ENCODE data around the gene TCAF1. TPM values are rescaled to one million over a fixed set of nuclear protein-coding genes. Genes with fewer than 3 reads are reported as not detected.
"Not testable (repeated sequence)": the region's sequence is repeated elsewhere in the genome, so short reads cannot be mapped to it uniquely, and the experiment has no call there.

The TCAF1 gene
- total RNA-seq, 2 donors from 2014 or later = 28.4 to 28.6 TPM

- no peaks in the 10 kb centered on the region for H3K36me3 ChIP-seq
- H3K27ac ChIP-seq = no peak overlapping the region
- TF ChIP-seq CTCF (IDR thresholded peaks at IDR 0.05) = no peak
- H3K9me3 ChIP-seq = peaks cover 21% of the 10 kb centered on the region
- ATAC-seq (ENCODE audit: insufficient number of reproducible peaks, low FRiP score, low read depth) (no peak), DNase-seq (ENCODE audit: low spot score) (no peak)
- H3K4me1 ChIP-seq (ENCODE audit: control insufficient read depth in 1 of 2, low read depth in 2 of 2) = no peaks in the 10 kb centered on the region
- H3K4me3 ChIP-seq = no peak overlapping the region
- no peaks in the 10 kb centered on the region for H3K27me3 ChIP-seq (replicated peaks; ENCODE audit: insufficient read depth)
Observed at GRCh38 chr7:143850682-143851081, 51.3 kb downstream of the TCAF1 start.

- no peaks in the 10 kb centered on the region for H3K27me3 ChIP-seq (replicated peaks; ENCODE audit: insufficient read depth)
- ATAC-seq (ENCODE audit: insufficient number of reproducible peaks, low FRiP score, low read depth) (no peak), DNase-seq (ENCODE audit: low spot score) (no peak)
- no peaks in the 10 kb centered on the region for H3K4me1 ChIP-seq (ENCODE audit: control insufficient read depth in 1 of 2, low read depth in 2 of 2)
- H3K9me3 ChIP-seq = peaks cover 26% of the 10 kb centered on the region
- TF ChIP-seq CTCF (IDR thresholded peaks at IDR 0.05) = no peak
- no peak overlapping the region for H3K4me3 ChIP-seq
- no peak overlapping the region for H3K27ac ChIP-seq
- no peaks in the 10 kb centered on the region for H3K36me3 ChIP-seq
Observed at GRCh38 chr7:143849785-143850479, 52.0 kb downstream of the TCAF1 start.

DNA sequence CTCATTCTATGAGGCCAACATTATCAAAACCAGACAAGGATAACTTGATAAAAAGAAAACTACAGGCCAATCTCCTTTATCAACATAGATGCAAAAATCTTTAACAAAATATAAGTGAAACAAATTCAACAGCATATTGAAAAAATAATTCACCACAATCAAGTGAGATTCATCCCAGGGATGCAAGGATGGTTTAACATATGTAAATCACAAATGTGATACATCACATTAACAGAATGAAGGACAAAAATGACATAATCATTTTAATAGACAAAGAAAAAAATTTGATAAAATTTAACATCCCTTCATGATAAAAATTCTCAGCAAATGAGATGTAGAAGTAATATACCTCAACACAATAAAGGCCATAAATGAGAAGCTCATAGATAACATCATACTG lies 53.8 kb downstream of the TCAF1 start:
- Histone ChIP-seq H3K27ac (no peak overlapping the region), H3K4me3 (no peak overlapping the region), H3K36me3 (no peaks in the 10 kb centered on the region), H3K9me3 (peaks cover 26% of the 10 kb centered on the region), H3K4me1 (ENCODE audit: control insufficient read depth in 1 of 2, low read depth in 2 of 2) (no peaks in the 10 kb centered on the region), H3K27me3 (replicated peaks; ENCODE audit: insufficient read depth) (no peaks in the 10 kb centered on the region)
- DNase-seq (ENCODE audit: low spot score) = no peak
- no peak for TF ChIP-seq CTCF (IDR thresholded peaks at IDR 0.05)
- ATAC-seq (ENCODE audit: insufficient number of reproducible peaks, low FRiP score, low read depth) = no peak

GRCh38 chr7:143846692-143847091 lies 55.3 kb downstream of the TCAF1 start:
- H3K4me1 ChIP-seq (ENCODE audit: control insufficient read depth in 1 of 2, low read depth in 2 of 2) = no peaks in the 10 kb centered on the region
- no peak for TF ChIP-seq CTCF (IDR thresholded peaks at IDR 0.05)
- peaks cover 26% of the 10 kb centered on the region for H3K9me3 ChIP-seq
- DNase-seq (ENCODE audit: low spot score) (no peak), ATAC-seq (ENCODE audit: insufficient number of reproducible peaks, low FRiP score, low read depth) (no peak)
- no peak overlapping the region for H3K4me3 ChIP-seq
- no peak overlapping the region for H3K27ac ChIP-seq
- H3K36me3 ChIP-seq = no peaks in the 10 kb centered on the region
- no peaks in the 10 kb centered on the region for H3K27me3 ChIP-seq (replicated peaks; ENCODE audit: insufficient read depth)

GRCh38 chr7:143841696-143842095 lies 60.3 kb downstream of the TCAF1 start:
- H3K4me3 ChIP-seq; H3K27me3 ChIP-seq (replicated peaks; ENCODE audit: insufficient read depth); H3K27ac ChIP-seq; DNase-seq (ENCODE audit: low spot score); H3K4me1 ChIP-seq (ENCODE audit: control insufficient read depth in 1 of 2, low read depth in 2 of 2); H3K9me3 ChIP-seq; H3K36me3 ChIP-seq; ATAC-seq (ENCODE audit: insufficient number of reproducible peaks, low FRiP score, low read depth): not testable (repeated sequence)

GRCh38 chr7:143840062-143840461 lies 61.9 kb downstream of the TCAF1 start:
- not testable (repeated sequence) for H3K27me3 ChIP-seq (replicated peaks; ENCODE audit: insufficient read depth); H3K4me3 ChIP-seq; H3K4me1 ChIP-seq (ENCODE audit: control insufficient read depth in 1 of 2, low read depth in 2 of 2); H3K9me3 ChIP-seq; H3K36me3 ChIP-seq; H3K27ac ChIP-seq; DNase-seq (ENCODE audit: low spot score); ATAC-seq (ENCODE audit: insufficient number of reproducible peaks, low FRiP score, low read depth)

Measured in thoracic aorta (tissue), 2 donors.